K562 (cell line): ENCODE data around the gene MMP17. TPM values are rescaled to one million over a fixed set of nuclear protein-coding genes. Genes with fewer than 3 reads are reported as not detected.
A peak's percentile ranks its signal among the peaks of the same experiment; 100 is the strongest.

Source experiments
- CEBPZ ChIP-seq: fragments of 150-350 bp; IDR thresholded peaks from 2 replicates; pipeline ENCODE4 v1.6.1; 2014; ENCODE audit warnings: low read depth, mild to moderate bottlenecking, low read length, borderline replicate concordance
- HDAC2 ChIP-seq: fragments of 450-650 bp; IDR thresholded peaks from 2 replicates; pipeline ENCODE4 v1.6.1; 2016; ENCODE audit warnings: mild to moderate bottlenecking
- HNRNPL ChIP-seq: fragments of 200-400 bp; formaldehyde crosslinking; IDR thresholded peaks from 2 replicates; pipeline ENCODE4 v1.6.1; 2017; ENCODE audit warnings: low read depth, mild to moderate bottlenecking, low read length
- NFE2 ChIP-seq: IDR thresholded peaks from 2 replicates; pipeline ENCODE4 v1.6.1; 2014; ENCODE audit warnings: antibody characterized with exemption, low read depth
- SMAD4 ChIP-seq: fragments of 250-450 bp; sonication (Bioruptor Pico); conservative IDR thresholded peaks from 2 replicates; pipeline ENCODE4 v1.8.0; 2021; ENCODE audit warnings: inconsistent platforms, mild to moderate bottlenecking, moderate library complexity
- SP2 ChIP-seq: IDR thresholded peaks from 2 replicates; pipeline ENCODE4 v1.6.1; 2011; ENCODE audit warnings: mild to moderate bottlenecking, low read depth, low read length, moderate library complexity; ENCODE audit not compliant: poor library complexity, severe bottlenecking; ENCODE audit errors: extremely low read depth
- ZC3H11A ChIP-seq: IDR thresholded peaks from 2 replicates; pipeline ENCODE4 v1.6.1; 2012; ENCODE audit warnings: low read depth, low read length, improper control_type of control experiment
- polyA plus RNA-seq, 8 experiments: library from polyadenylated mRNA; depleted of rRNA in 4 of 8; stranded (reverse) in 5 of 8; unstranded in 3 of 8; fragments of >200 nt; fragmentation: Nextera tagmentation in 2 of 8; fragmentation: Illumina TruSeq in 1 of 8; extraction: Ambion mirVana in 2 of 8; extraction: Trizol in 1 of 8; gene quantifications; 2 replicates each; pipeline versions ENCODE4 v1.2.1 to v1.2.3, GENCODE V29; 2011 to 2014; ENCODE audit warnings: inconsistent platforms in 1 of 8, missing spikeins in 1 of 8
- total RNA-seq, 7 experiments: library from RNA; depleted of rRNA in 6 of 7; stranded (reverse); fragments of >200 nt in 6 of 7; fragmentation: Illumina TruSeq in 2 of 7; extraction: Trizol in 2 of 7; gene quantifications; 2 replicates each; pipeline versions ENCODE4 v1.2.1 to v1.2.3, GENCODE V29; 2011 to 2021; ENCODE audit warnings: low replicate concordance in 1 of 7
- TF ChIP-seq, protein P1 (sequence below), 2 experiments: fragments of 450-650 bp; IDR thresholded peaks; 2 replicates each; pipeline ENCODE4 v1.6.1; 2016; ENCODE audit warnings: mild to moderate bottlenecking in 2 of 2, borderline replicate concordance in 1 of 2, low read depth in 1 of 2, moderate library complexity in 1 of 2
- TF ChIP-seq, protein P2 (sequence below): sonication (generic); formaldehyde crosslinking; IDR thresholded peaks from 2 replicates; pipeline ENCODE4 v1.8.1; 2023; ENCODE audit warnings: mild to moderate bottlenecking, missing genetic modification reagents

The MMP17 gene
- total and polyA plus RNA-seq, 9 of the 15 experiments (the other 6 are each of a cell fraction or from before 2014, with no cell fraction given), result 1.1 to 21.2 (median 17.1) TPM; not detected in 2

- TF ChIP-seq, protein P1, sequence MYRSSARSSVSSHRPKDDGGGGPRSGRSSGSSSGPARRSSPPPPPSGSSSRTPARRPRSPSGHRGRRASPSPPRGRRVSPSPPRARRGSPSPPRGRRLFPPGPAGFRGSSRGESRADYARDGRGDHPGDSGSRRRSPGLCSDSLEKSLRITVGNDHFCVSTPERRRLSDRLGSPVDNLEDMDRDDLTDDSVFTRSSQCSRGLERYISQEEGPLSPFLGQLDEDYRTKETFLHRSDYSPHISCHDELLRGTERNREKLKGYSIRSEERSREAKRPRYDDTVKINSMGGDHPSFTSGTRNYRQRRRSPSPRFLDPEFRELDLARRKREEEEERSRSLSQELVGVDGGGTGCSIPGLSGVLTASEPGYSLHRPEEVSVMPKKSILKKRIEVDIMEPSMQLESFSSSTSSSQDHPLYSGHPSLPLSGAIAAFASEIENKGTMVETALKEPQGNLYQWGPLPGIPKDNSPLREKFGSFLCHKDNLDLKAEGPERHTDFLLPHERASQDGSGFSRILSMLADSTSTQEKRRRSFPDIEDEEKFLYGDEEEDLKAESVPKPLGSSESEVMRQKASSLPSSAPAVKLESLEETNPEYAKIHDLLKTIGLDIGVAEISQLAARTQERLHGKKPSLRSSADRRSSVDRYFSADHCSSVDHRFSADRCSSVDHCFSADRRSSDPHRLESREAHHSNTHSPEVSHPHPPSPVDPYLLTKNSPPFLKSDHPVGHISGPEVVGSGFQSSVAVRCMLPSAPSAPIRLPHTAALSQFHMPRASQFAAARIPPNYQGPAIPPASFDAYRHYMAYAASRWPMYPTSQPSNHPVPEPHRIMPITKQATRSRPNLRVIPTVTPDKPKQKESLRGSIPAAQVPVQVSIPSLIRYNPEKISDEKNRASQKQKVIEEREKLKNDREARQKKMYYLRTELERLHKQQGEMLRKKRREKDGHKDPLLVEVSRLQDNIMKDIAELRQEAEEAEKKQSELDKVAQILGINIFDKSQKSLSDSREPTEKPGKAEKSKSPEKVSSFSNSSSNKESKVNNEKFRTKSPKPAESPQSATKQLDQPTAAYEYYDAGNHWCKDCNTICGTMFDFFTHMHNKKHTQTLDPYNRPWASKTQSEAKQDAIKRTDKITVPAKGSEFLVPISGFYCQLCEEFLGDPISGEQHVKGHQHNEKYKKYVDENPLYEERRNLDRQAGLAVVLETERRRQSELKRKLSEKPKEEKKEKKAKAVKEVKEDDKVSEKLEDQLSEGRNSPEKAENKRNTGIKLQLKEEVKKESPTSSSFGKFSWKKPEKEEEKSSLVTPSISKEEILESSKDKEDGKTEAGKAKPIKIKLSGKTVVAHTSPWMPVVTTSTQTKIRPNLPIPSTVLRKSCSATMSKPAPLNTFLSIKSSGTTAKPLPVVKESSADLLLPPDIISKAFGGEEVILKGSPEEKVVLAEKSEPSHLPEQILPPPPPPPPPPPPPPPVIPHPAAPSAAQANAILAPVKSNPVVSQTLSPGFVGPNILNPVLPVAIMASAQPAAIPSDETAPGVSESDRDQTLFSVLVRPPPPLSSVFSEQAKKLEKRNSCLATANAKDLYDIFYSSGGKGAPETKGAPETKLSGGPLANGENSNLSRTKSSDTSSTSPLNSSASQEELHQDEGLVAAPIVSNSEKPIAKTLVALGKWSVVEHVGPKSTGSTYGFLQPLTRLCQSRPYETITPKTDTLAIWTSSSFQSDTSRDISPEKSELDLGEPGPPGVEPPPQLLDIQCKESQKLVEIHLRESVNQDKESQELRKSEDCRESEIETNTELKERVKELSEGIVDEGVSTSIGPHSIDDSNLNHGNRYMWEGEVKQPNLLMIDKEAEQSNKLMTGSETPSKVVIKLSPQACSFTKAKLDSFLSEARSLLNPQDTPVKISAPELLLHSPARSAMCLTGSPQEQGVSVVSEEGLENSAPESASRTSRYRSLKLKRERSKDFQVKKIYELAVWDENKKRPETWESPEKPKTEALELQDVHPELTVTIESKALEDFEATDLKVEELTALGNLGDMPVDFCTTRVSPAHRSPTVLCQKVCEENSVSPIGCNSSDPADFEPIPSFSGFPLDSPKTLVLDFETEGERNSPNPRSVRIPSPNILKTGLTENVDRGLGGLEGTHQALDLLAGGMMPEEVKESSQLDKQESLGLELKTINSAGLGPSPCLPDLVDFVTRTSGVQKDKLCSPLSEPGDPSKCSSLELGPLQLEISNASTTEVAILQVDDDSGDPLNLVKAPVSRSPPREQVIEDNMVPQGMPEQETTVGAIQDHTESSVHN (IDR thresholded peaks at IDR 0.05; ENCODE audit: borderline replicate concordance in 1 of 2, low read depth in 1 of 2), result peak in 1 of 2 experiments; percentile 76; a peak in 1 of 4 replicates
- no peak for TF ChIP-seq HNRNPL
- peak; percentile 97 for TF ChIP-seq SMAD4 (CRISPR knock-in tag)
- peak; percentile 94 for TF ChIP-seq NFE2
- TF ChIP-seq CEBPZ, result no peak
- TF ChIP-seq HDAC2, result peak; percentile 73; the same call in 1 of the 2 replicates
- TF ChIP-seq ZC3H11A, result no peak
- TF ChIP-seq SP2, result no peak
- TF ChIP-seq, protein P2, sequence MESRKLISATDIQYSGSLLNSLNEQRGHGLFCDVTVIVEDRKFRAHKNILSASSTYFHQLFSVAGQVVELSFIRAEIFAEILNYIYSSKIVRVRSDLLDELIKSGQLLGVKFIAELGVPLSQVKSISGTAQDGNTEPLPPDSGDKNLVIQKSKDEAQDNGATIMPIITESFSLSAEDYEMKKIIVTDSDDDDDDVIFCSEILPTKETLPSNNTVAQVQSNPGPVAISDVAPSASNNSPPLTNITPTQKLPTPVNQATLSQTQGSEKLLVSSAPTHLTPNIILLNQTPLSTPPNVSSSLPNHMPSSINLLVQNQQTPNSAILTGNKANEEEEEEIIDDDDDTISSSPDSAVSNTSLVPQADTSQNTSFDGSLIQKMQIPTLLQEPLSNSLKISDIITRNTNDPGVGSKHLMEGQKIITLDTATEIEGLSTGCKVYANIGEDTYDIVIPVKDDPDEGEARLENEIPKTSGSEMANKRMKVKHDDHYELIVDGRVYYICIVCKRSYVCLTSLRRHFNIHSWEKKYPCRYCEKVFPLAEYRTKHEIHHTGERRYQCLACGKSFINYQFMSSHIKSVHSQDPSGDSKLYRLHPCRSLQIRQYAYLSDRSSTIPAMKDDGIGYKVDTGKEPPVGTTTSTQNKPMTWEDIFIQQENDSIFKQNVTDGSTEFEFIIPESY (CRISPR knock-in tag), result peak; percentile 98
Observed at GRCh38 chr12:131860472-131861260, 32.5 kb downstream of the MMP17 start (continued).
